ENCODE measurements around the gene SLC8B1. TPM values are rescaled to one million over a fixed set of nuclear protein-coding genes. Genes with fewer than 3 reads are reported as not detected.

SLC8B1 gene
- total RNA-seq, 1 experiment from 2014 or later, result 29.0 TPM

DNA sequence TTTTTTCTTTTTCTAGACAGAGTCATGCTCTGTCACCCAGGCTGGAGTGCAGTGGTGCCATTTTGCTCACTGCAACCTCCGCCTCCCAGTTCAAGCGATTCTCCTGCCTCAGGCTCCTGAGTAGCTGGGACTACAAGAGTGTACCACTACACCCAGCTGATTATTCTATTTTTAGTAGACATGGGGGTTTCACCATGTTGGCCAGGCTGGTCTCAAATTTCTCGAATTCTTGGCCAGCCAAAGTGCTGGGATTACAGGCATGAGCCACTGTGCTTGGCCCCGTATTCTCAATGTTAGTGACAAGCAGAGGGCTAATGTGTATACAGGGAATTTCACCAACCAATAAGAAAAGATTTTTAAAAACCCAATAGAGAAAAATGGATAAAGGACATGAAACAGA is 31.9 kb upstream of the SLC8B1 start:
- Histone ChIP-seq H3K4me2 (no peak overlapping the region), H3K79me2 (ENCODE audit: low read depth) (no peaks in the 10 kb centered on the region), H3K9me3 (ENCODE audit: insufficient read depth, low read depth) (no peaks in the 10 kb centered on the region), H3K4me3 (no peak overlapping the region), H3K9me2 (ENCODE audit: insufficient read depth) (no peaks in the 10 kb centered on the region), H3K4me1 (replicated peaks; ENCODE audit: insufficient read depth) (no peaks in the 10 kb centered on the region), H3K36me3 (ENCODE audit: low read depth) (no peaks in the 10 kb centered on the region), H3F3A (ENCODE audit: insufficient read depth, low read depth) (0 out of 2 replicates have a peak, but pooled peaks cover 3% of the 10 kb centered on the region), H2AFZ (no peak overlapping the region), H3K27ac (no peak overlapping the region), H3K27me3 (ENCODE audit: insufficient read depth, low read depth) (no peaks in the 10 kb centered on the region), H4K20me1 (ENCODE audit: insufficient read depth) (peaks cover under 1% of the 10 kb centered on the region; the same call in 1 of the 2 replicates)
- intact Hi-C loops (cut with micrococcal nuclease; ENCODE audit: unreplicated experiment), result no loop called here
- TF ChIP-seq EZH2 (IDR thresholded peaks at IDR 0.05; ENCODE audit: low read depth), result no peak
- TF ChIP-seq, protein P1, sequence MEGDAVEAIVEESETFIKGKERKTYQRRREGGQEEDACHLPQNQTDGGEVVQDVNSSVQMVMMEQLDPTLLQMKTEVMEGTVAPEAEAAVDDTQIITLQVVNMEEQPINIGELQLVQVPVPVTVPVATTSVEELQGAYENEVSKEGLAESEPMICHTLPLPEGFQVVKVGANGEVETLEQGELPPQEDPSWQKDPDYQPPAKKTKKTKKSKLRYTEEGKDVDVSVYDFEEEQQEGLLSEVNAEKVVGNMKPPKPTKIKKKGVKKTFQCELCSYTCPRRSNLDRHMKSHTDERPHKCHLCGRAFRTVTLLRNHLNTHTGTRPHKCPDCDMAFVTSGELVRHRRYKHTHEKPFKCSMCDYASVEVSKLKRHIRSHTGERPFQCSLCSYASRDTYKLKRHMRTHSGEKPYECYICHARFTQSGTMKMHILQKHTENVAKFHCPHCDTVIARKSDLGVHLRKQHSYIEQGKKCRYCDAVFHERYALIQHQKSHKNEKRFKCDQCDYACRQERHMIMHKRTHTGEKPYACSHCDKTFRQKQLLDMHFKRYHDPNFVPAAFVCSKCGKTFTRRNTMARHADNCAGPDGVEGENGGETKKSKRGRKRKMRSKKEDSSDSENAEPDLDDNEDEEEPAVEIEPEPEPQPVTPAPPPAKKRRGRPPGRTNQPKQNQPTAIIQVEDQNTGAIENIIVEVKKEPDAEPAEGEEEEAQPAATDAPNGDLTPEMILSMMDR (conservative IDR thresholded peaks at IDR 0.05), result no peak
- POLR2A ChIA-PET (ENCODE audit: unreplicated experiment), result no interaction called here
- CTCF ChIA-PET, result no interaction called here
- no TSS peak for BruUV-seq (replicated peaks)
- no peak for DNase-seq

DNA sequence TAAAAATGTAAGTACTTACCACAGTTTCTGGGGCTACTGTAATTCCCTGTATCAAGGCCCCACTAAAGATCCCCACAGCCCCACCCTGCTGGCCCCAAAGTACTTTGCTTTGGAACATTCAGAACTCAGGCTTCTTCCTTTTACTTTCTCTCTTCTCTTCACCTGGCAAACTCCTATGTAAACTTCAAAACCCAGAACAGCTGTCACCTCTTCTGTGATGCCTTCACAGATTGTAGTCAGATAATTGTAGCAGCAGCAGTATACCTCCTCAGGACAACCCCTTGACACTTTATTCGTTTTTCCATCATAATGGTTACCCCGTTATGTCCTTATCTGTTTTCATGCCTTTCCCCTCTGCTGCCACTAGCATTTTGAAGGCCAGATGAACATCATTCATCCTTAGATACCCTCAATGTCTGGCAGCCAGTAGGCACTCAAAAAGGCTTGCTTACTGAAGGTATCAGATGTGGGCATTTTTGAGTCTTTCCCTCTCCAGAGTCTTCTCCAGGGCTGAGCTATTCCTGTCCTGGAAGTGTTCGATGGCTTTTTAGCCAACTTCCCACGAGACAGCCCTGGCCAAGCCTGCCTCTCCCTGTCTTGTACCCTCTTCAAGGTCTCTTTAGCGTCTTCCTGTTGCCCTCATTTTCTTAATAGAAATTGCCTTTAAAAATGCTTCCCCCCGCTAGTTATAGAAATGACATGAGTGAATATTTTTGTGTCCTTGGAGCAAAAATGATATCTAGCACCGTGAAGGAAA is 30.9 kb upstream of the SLC8B1 start:
- Histone ChIP-seq H3K79me2 (ENCODE audit: low read depth) (no peaks in the 10 kb centered on the region), H3K9me2 (ENCODE audit: insufficient read depth) (no peaks in the 10 kb centered on the region), H3F3A (ENCODE audit: insufficient read depth, low read depth) (0 out of 2 replicates have a peak, but pooled peaks cover 3% of the 10 kb centered on the region), H3K4me1 (replicated peaks; ENCODE audit: insufficient read depth) (no peaks in the 10 kb centered on the region), H3K9me3 (ENCODE audit: insufficient read depth, low read depth) (no peaks in the 10 kb centered on the region), H3K4me2 (no peak overlapping the region), H2AFZ (no peak overlapping the region), H3K27ac (no peak overlapping the region), H3K36me3 (ENCODE audit: low read depth) (no peaks in the 10 kb centered on the region), H3K27me3 (ENCODE audit: insufficient read depth, low read depth) (no peaks in the 10 kb centered on the region), H4K20me1 (ENCODE audit: insufficient read depth) (peaks cover 4% of the 10 kb centered on the region; the same call in 1 of the 2 replicates), H3K4me3 (no peak overlapping the region)
- ChIA-PET POLR2A (ENCODE audit: unreplicated experiment) (no interaction called here), CTCF (no interaction called here)
- no peak for DNase-seq
- TF ChIP-seq, protein P1 (conservative IDR thresholded peaks at IDR 0.05), result no peak
- no peak for TF ChIP-seq EZH2 (IDR thresholded peaks at IDR 0.05; ENCODE audit: low read depth)
- intact Hi-C loops (cut with micrococcal nuclease; ENCODE audit: unreplicated experiment), result no loop called here
- BruUV-seq (replicated peaks), result no TSS peak

DNA sequence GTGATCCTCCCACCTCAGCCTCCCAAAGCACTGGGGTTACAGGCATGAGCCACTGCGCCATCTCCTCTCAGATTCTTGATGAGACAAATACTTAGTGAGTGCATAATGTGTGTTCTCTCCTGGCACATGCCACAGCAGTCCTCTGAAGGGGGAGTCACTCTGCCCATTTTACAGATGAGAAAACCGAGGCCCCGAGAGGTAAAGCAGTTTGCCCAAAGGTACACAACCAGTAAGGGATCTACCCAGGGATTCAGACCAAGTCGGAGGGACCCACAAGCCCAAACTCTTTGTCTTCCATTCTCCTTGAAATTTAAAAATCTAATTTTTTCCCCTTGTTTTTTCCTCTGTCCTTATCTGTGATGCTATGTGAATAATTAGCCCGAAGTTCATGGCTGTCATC is 29.8 kb upstream of the SLC8B1 start:
- ChIA-PET POLR2A (ENCODE audit: unreplicated experiment) (no interaction called here), CTCF (no interaction called here)
- Histone ChIP-seq H3K36me3 (ENCODE audit: low read depth) (no peaks in the 10 kb centered on the region), H3K79me2 (ENCODE audit: low read depth) (no peaks in the 10 kb centered on the region), H3K4me2 (no peak overlapping the region), H3K27ac (no peak overlapping the region), H3K9me3 (ENCODE audit: insufficient read depth, low read depth) (no peaks in the 10 kb centered on the region), H3F3A (ENCODE audit: insufficient read depth, low read depth) (0 out of 2 replicates have a peak, but pooled peaks cover 3% of the 10 kb centered on the region), H3K4me3 (no peak overlapping the region), H3K9me2 (ENCODE audit: insufficient read depth) (no peaks in the 10 kb centered on the region), H2AFZ (no peak overlapping the region), H3K4me1 (replicated peaks; ENCODE audit: insufficient read depth) (no peaks in the 10 kb centered on the region), H4K20me1 (ENCODE audit: insufficient read depth) (0 out of 2 replicates have a peak, but pooled peaks cover 4% of the 10 kb centered on the region), H3K27me3 (ENCODE audit: insufficient read depth, low read depth) (no peaks in the 10 kb centered on the region)
- intact Hi-C loops (cut with micrococcal nuclease; ENCODE audit: unreplicated experiment), result no loop called here
- TF ChIP-seq, protein P1 (conservative IDR thresholded peaks at IDR 0.05), result no peak
- TF ChIP-seq EZH2 (IDR thresholded peaks at IDR 0.05; ENCODE audit: low read depth), result no peak
- BruUV-seq (replicated peaks), result no TSS peak
- no peak for DNase-seq
